ENCODE results near the gene CCDC6.
"Not testable (repeated sequence)": the region's sequence is repeated elsewhere in the genome, so short reads cannot be mapped to it uniquely, and the experiment has no call there.

GRCh38 chr10:59790080-59790479 is 116.3 kb downstream of the CCDC6 start:
- not testable (repeated sequence) for TF ChIP-seq JUN (IDR thresholded peaks at IDR 0.05); HOXA7 (CRISPR knock-in tag; IDR thresholded peaks at IDR 0.05); CTCF (IDR thresholded peaks at IDR 0.05); RCOR1 (IDR thresholded peaks at IDR 0.05; ENCODE audit: low read depth, low read length); SMC3 (IDR thresholded peaks at IDR 0.05); ELK1 (IDR thresholded peaks at IDR 0.05; ENCODE audit: low read depth, low read length); KDM1A (IDR thresholded peaks at IDR 0.05; ENCODE audit: low read depth); RAD21 (conservative IDR thresholded peaks at IDR 0.05 in 1 of 2, IDR thresholded peaks at IDR 0.05 in 1 of 2); RNF2 (IDR thresholded peaks at IDR 0.05; ENCODE audit: borderline replicate concordance, low read depth)

All from A549 (cell line).